CD14-positive monocyte (primary cell): ENCODE measurements around the gene TNFRSF8. TPM values are rescaled to one million over a fixed set of nuclear protein-coding genes. Genes with fewer than 3 reads are reported as not detected.

Experiments used
- DNase-seq, 3 donors: peaks; one replicate each; pipeline ENCODE4 v3.0.0-alpha.2; 2011 to 2022
- H2AFZ ChIP-seq: 2 replicates; pipeline ENCODE4 v1.6.0; 2012; ENCODE audit warnings: mild to moderate bottlenecking, low read depth, low read length, inconsistent platforms; ENCODE audit not compliant: insufficient read depth, poor library complexity, severe bottlenecking
- H3K27ac ChIP-seq, 2 donors: 1 replicate in 1 of 2; 2 replicates in 1 of 2; pipeline ENCODE4 v1.5.1; 2012 to 2013; ENCODE audit warnings: low read length in 2 of 2, control low read depth in 1 of 2, inconsistent platforms in 1 of 2, low read depth in 1 of 2, mild to moderate bottlenecking in 1 of 2
- H3K27me3 ChIP-seq, 2 donors: one replicate each; pipeline versions ENCODE4 v1.6.0 to v1.6.1; 2011 to 2013; ENCODE audit warnings: low read length in 2 of 2; ENCODE audit not compliant: control insufficient read depth in 2 of 2, insufficient read depth in 2 of 2
- H3K36me3 ChIP-seq, 2 donors: replicated peaks in 1 of 2; 1 replicate in 1 of 2; 2 replicates in 1 of 2; pipeline versions ENCODE4 v1.5.1 to v1.6.1; 2012 to 2013; ENCODE audit warnings: low read length in 2 of 2, control low read depth in 1 of 2, inconsistent platforms in 1 of 2, mild to moderate bottlenecking in 1 of 2; ENCODE audit not compliant: insufficient read depth in 2 of 2, control insufficient read depth in 1 of 2
- H3K4me1 ChIP-seq, 2 donors: 1 replicate in 1 of 2; 2 replicates in 1 of 2; pipeline versions ENCODE4 v1.5.1 to v1.6.1; 2012 to 2013; ENCODE audit warnings: low read length in 2 of 2, control low read depth in 1 of 2, inconsistent platforms in 1 of 2, mild to moderate bottlenecking in 1 of 2, moderate library complexity in 1 of 2; ENCODE audit not compliant: insufficient read depth in 2 of 2, control insufficient read depth in 1 of 2
- H3K4me2 ChIP-seq: replicated peaks from 2 replicates; pipeline ENCODE3; 2012; ENCODE audit warnings: low read length, moderate library complexity, mild to moderate bottlenecking; ENCODE audit not compliant: poor library complexity, severe bottlenecking; ENCODE audit errors: extremely low read depth
- H3K4me3 ChIP-seq, 3 experiments: fragments of 200-600 bp in 1 of 3; sonication (generic) in 1 of 3; replicated peaks in 1 of 3; 1 replicate in 2 of 3; 2 replicates in 1 of 3; pipeline ENCODE4 v1.5.1; 2011 to 2013; ENCODE audit warnings: low read length in 3 of 3, mild to moderate bottlenecking in 3 of 3, control low read depth in 2 of 3, low read depth in 2 of 3, inconsistent platforms in 1 of 3, moderate library complexity in 1 of 3
- H3K79me2 ChIP-seq: 2 replicates; pipeline ENCODE4 v1.6.0; 2012; ENCODE audit warnings: mild to moderate bottlenecking, control low read depth, inconsistent platforms, low read length, moderate library complexity; ENCODE audit not compliant: insufficient read depth
- H3K9ac ChIP-seq: 2 replicates; pipeline ENCODE4 v1.6.0; 2017; ENCODE audit warnings: low read length, mild to moderate bottlenecking; ENCODE audit not compliant: insufficient read depth, poor library complexity, severe bottlenecking
- H3K9me3 ChIP-seq, 2 donors: replicated peaks in 1 of 2; 1 replicate in 1 of 2; 2 replicates in 1 of 2; pipeline versions ENCODE4 v1.5.1 to v1.6.1; 2012 to 2013; ENCODE audit warnings: low read length in 2 of 2, control low read depth in 1 of 2; ENCODE audit not compliant: control insufficient read depth in 1 of 2, insufficient read depth in 1 of 2
- H4K20me1 ChIP-seq: 2 replicates; pipeline ENCODE4 v1.6.0; 2012; ENCODE audit warnings: mild to moderate bottlenecking, low read length, control low read depth, moderate library complexity; ENCODE audit not compliant: insufficient read depth
- H3K27ac Mint-ChIP-seq, 7 donors: one replicate each; pipeline ENCODE4 v1.8.0; 2020; ENCODE audit warnings: mild to moderate bottlenecking in 7 of 7, mixed read lengths in 7 of 7, moderate library complexity in 6 of 7, inconsistent platforms in 2 of 7
- H3K27me3 Mint-ChIP-seq, 3 donors: one replicate each; pipeline ENCODE4 v1.8.0; 2021 to 2022; ENCODE audit warnings: low read depth in 3 of 3, mild to moderate bottlenecking in 3 of 3, mixed read lengths in 3 of 3, moderate library complexity in 3 of 3, inconsistent platforms in 1 of 3
- H3K36me3 Mint-ChIP-seq, 2 donors: one replicate each; pipeline ENCODE4 v1.8.0; 2020; ENCODE audit warnings: mixed read lengths in 2 of 2, inconsistent platforms in 1 of 2, mild to moderate bottlenecking in 1 of 2
- H3K4me1 Mint-ChIP-seq: one replicate; pipeline ENCODE4 v1.8.0; 2020; ENCODE audit warnings: mild to moderate bottlenecking, mixed read lengths
- H3K4me3 Mint-ChIP-seq, 2 donors: one replicate each; pipeline ENCODE4 v1.8.0; 2020; ENCODE audit warnings: mild to moderate bottlenecking in 2 of 2, mixed read lengths in 2 of 2, moderate library complexity in 1 of 2
- H3K9me3 Mint-ChIP-seq, 7 donors: one replicate each; pipeline ENCODE4 v1.8.0; 2020 to 2022; ENCODE audit warnings: mixed read lengths in 7 of 7, mild to moderate bottlenecking in 6 of 7, moderate library complexity in 6 of 7, inconsistent platforms in 2 of 7
- CTCF ChIP-seq: fragments of 200-600 bp; IDR thresholded peaks from one replicate; pipeline ENCODE4 v1.8.0; 2022; ENCODE audit warnings: antibody characterized with exemption, mild to moderate bottlenecking
- whole genome bisulfite sequencing: methylation state at CpG from one replicate; pipeline ENCODE4 v1.1.5; 2013; ENCODE audit warnings: missing lambda C conversion rate; ENCODE audit not compliant: insufficient coverage; 5-methylcytosine and 5-hydroxymethylcytosine counted together
- intact Hi-C, 2 donors: fragments of 100-400 bp; cut with micrococcal nuclease; formaldehyde crosslinking; loops; one replicate each; pipeline versions ENCODE4 v1.15.0 to v1.15.1; 2023
- polyA plus RNA-seq, 3 donors: library from polyadenylated mRNA; depleted of rRNA in 1 of 3; unstranded in 2 of 3; stranded (reverse) in 1 of 3; fragments of 300-500 nt in 2 of 3; fragments of >200 nt in 1 of 3; fragmentation: Illumina TruSeq in 2 of 3; gene quantifications; 1 replicate in 2 of 3; 2 replicates in 1 of 3; pipeline ENCODE4 v1.2.3, GENCODE V29; 2012 to 2021

TNFRSF8 gene
- polyA plus RNA-seq, 3 donors: 10.9 to 11.9 (median 11.8) TPM

GRCh38 chr1:12021616-12022015 lies 41.5 kb upstream of the TNFRSF8 start:
- TF ChIP-seq CTCF: no peak
- Histone ChIP-seq H3K4me3 (no peak overlapping the region), H4K20me1 (peaks cover 26% of the 10 kb centered on the region), H2AFZ (no peak overlapping the region), H3K4me1 (peaks cover 11 to 19% of the 10 kb centered on the region in 2 donors), H3K9ac (no peak overlapping the region), H3K27me3 (no peaks in the 10 kb centered on the region), H3K79me2 (peaks cover 41% of the 10 kb centered on the region), H3K4me2 (no peak overlapping the region), H3K27ac (peak overlapping the region in 1 of 2 donors; percentile 59), H3K36me3 (peaks cover 37 to 48% of the 10 kb centered on the region in 2 donors), H3K9me3 (no peaks in the 10 kb centered on the region)
- intact Hi-C loops: no loop called here
- Mint-ChIP-seq H3K27ac (peak overlapping the region in 2 of 7 donors; percentile 32 to 53), H3K9me3 (no peaks in the 10 kb centered on the region), H3K4me3 (no peak overlapping the region), H3K4me1 (peaks cover 20% of the 10 kb centered on the region), H3K27me3 (peaks cover 0 to 1% (median 1%) of the 10 kb centered on the region in 3 donors), H3K36me3 (peaks cover 38 to 52% of the 10 kb centered on the region in 2 donors)
- WGBS: 93% methylated on average over 3 of the region's 9 CpGs
- no peak for DNase-seq

GRCh38 chr1:12022036-12022435 lies 41.1 kb upstream of the TNFRSF8 start:
- Histone ChIP-seq H3K9me3 (no peaks in the 10 kb centered on the region), H3K27me3 (no peaks in the 10 kb centered on the region), H2AFZ (no peak overlapping the region), H3K9ac (no peak overlapping the region), H3K36me3 (peaks cover 42 to 52% of the 10 kb centered on the region in 2 donors), H4K20me1 (peaks cover 27% of the 10 kb centered on the region), H3K4me2 (no peak overlapping the region), H3K4me3 (no peak overlapping the region), H3K4me1 (peaks cover 11 to 19% of the 10 kb centered on the region in 2 donors), H3K79me2 (peaks cover 41% of the 10 kb centered on the region), H3K27ac (peak overlapping the region in 1 of 2 donors; percentile 59)
- intact Hi-C loops: no loop called here
- WGBS: 91% methylated on average over 9 of the region's 14 CpGs
- DNase-seq: no peak
- Mint-ChIP-seq H3K4me3 (no peak overlapping the region), H3K27ac (peak overlapping the region in 2 of 7 donors; percentile 32 to 53), H3K9me3 (no peaks in the 10 kb centered on the region), H3K27me3 (peaks cover 0 to 1% (median under 1%) of the 10 kb centered on the region in 3 donors), H3K4me1 (peaks cover 20% of the 10 kb centered on the region), H3K36me3 (peaks cover 42 to 56% of the 10 kb centered on the region in 2 donors)
- no peak for TF ChIP-seq CTCF
